Esophagus (tissue), 2 donors: ENCODE measurements around the gene LCN12. TPM values are rescaled to one million over a fixed set of nuclear protein-coding genes. Genes with fewer than 3 reads are reported as not detected.

Experiments
- H3K27ac ChIP-seq, 2 donors: one replicate each; pipeline ENCODE4 v1.5.1; 2013; ENCODE audit warnings: low read depth in 2 of 2, mild to moderate bottlenecking in 2 of 2, inconsistent platforms in 1 of 2, low read length in 1 of 2, moderate library complexity in 1 of 2
- H3K27me3 ChIP-seq, 2 donors: one replicate each; pipeline ENCODE4 v1.6.1; 2013; ENCODE audit warnings: low read length in 2 of 2, control low read depth in 1 of 2, mild to moderate bottlenecking in 1 of 2; ENCODE audit not compliant: insufficient read depth in 2 of 2, control insufficient read depth in 1 of 2
- H3K36me3 ChIP-seq, 2 donors: one replicate each; pipeline ENCODE4 v1.6.1; 2013; ENCODE audit warnings: low read length in 1 of 2; ENCODE audit not compliant: control insufficient read depth in 2 of 2, insufficient read depth in 2 of 2
- H3K4me1 ChIP-seq, 2 donors: one replicate each; pipeline ENCODE4 v1.6.1; 2013; ENCODE audit warnings: low read length in 1 of 2; ENCODE audit not compliant: control insufficient read depth in 2 of 2, insufficient read depth in 2 of 2
- H3K4me3 ChIP-seq, 2 donors: one replicate each; pipeline ENCODE4 v1.5.1; 2013; ENCODE audit warnings: low read length in 2 of 2, mild to moderate bottlenecking in 2 of 2, low read depth in 1 of 2, moderate library complexity in 1 of 2
- H3K9me3 ChIP-seq, 2 donors: one replicate each; pipeline ENCODE4 v1.6.1; 2013; ENCODE audit warnings: mild to moderate bottlenecking in 2 of 2, low read depth in 1 of 2, low read length in 1 of 2, moderate library complexity in 1 of 2; ENCODE audit not compliant: control insufficient read depth in 2 of 2, insufficient read depth in 1 of 2
- WGBS, 2 donors: extraction: QIAGEN DNeasy Blood & Tissue Kit; methylation state at CpG; one replicate each; pipeline ENCODE4 v1.1.7; 2013; 5-methylcytosine and 5-hydroxymethylcytosine counted together
- polyA plus RNA-seq, 2 donors: library from polyadenylated mRNA; stranded (reverse); fragments of 200-250 nt; gene quantifications; one replicate each; pipeline ENCODE4 v1.2.3, GENCODE V29; 2013
- donor health status: healthy with polysubstance abuse.
- donor health status: Bipolar disorder and iron deficiency.

Gene LCN12
- polyA plus RNA-seq, 2 donors: 0.24 to 0.77 TPM

GRCh38 chr9:136916330-136917184 is 35.5 kb upstream of the LCN12 start:
- H3K4me1 ChIP-seq: no peaks in the 10 kb centered on the region
- no peaks in the 10 kb centered on the region for H3K9me3 ChIP-seq
- WGBS, 2 donors: 91 to 92% methylated on average over 32 of the region's 32 CpGs
- no peak overlapping the region for H3K27ac ChIP-seq
- H3K36me3 ChIP-seq: peaks cover 2 to 60% of the 10 kb centered on the region in 2 donors
- H3K27me3 ChIP-seq: no peaks in the 10 kb centered on the region
- no peak overlapping the region for H3K4me3 ChIP-seq

DNA sequence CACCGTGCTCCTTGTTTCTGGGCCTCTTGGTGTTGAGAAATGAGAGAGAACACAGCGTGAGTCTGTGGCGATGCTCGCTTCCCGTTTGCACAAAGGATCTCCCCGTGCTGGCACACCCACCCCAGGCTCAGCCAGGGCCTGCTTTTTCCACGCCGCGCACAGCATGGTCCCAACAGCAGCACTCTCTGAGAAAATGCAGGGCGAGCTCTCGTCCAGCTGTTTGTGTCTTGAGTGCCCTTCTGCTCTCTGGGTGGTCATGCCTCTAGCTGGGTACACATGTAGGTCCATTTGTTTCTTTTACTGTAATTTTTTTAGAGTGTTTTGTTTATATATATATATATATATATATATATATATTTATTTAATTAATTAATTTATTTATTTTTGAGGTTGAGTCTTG is 34.2 kb upstream of the LCN12 start:
- 84 to 86% methylated on average over 11 of the region's 11 CpGs for WGBS, 2 donors
- no peak overlapping the region for H3K27ac ChIP-seq
- no peaks in the 10 kb centered on the region for H3K9me3 ChIP-seq
- H3K4me3 ChIP-seq: no peak overlapping the region
- peaks cover 2 to 71% of the 10 kb centered on the region in 2 donors for H3K36me3 ChIP-seq
- no peaks in the 10 kb centered on the region for H3K27me3 ChIP-seq
- H3K4me1 ChIP-seq: no peaks in the 10 kb centered on the region

DNA sequence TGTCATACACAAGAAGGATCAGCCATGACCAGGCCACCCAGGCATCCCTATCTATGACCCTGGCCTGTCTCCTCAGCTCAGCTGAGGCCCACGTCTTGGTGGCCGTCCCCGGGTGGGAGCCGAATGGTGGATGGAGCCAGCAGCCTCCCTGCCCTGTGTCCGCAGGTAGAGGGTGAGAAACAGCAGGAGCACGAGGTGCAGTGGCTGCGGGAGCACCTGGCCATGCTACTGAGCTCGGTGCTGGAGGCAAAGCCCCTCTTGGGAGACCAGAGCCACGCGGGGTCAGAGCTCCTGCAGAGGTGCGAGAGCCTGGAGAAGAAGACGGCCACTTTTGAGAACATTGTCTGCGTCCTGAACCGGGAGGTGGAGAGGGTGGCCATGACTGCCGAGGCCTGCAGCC is 32.0 kb upstream of the LCN12 start:
- Histone ChIP-seq H3K36me3 (peaks cover 2 to 67% of the 10 kb centered on the region in 2 donors), H3K9me3 (no peaks in the 10 kb centered on the region), H3K27ac (no peak overlapping the region), H3K4me3 (no peak overlapping the region), H3K4me1 (no peaks in the 10 kb centered on the region), H3K27me3 (no peaks in the 10 kb centered on the region)
- WGBS, 2 donors: 97 to 98% methylated on average over 15 of the region's 15 CpGs

DNA sequence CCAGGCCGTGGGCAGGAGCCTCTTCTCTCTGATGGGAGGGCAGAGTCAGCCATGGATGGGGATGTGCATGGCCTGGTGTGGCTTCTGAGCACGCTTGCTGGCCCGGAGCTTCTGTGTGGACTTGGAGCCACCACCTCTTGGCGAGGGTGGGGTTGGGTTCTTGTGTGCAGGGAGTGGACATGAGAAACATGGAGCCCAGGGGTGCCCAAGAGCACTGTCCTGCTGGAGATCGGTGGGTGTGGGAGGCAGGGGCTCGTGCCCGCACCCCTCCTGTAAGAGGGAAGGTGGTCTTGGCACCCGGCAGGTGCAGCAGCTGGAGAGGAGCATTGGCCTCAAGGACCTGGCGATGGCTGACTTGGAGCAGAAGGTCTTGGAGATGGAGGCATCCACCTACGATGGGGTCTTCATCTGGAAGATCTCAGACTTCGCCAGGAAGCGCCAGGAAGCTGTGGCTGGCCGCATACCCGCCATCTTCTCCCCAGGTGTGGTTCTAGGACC is 31.3 kb upstream of the LCN12 start:
- no peaks in the 10 kb centered on the region for H3K4me1 ChIP-seq
- peaks cover 2 to 67% of the 10 kb centered on the region in 2 donors for H3K36me3 ChIP-seq
- H3K27me3 ChIP-seq: no peaks in the 10 kb centered on the region
- H3K4me3 ChIP-seq: no peak overlapping the region
- no peaks in the 10 kb centered on the region for H3K9me3 ChIP-seq
- H3K27ac ChIP-seq: no peak overlapping the region
- 90 to 97% methylated on average over 14 of the region's 14 CpGs for WGBS, 2 donors

DNA sequence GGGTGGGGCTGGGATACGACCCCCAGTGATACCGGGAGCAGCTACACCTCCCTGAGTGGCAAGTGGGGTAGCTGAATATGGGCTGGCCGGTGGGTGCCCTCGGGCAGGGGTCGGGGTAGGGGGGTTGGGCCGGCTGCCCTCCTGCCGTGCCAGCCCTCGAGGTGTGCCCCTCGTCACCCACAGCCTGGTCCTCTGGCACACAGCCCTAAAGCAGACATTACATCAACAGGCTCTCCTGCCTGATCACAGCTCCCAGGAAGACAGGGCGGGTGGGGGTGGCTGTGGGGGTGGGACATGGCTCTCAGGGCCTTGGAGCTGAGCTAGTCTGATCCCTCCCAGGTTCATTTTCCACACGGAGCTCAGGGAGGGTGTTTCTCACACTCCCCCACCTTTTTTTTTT is 30.8 kb upstream of the LCN12 start:
- Histone ChIP-seq H3K4me3 (no peak overlapping the region), H3K27ac (no peak overlapping the region), H3K36me3 (peaks cover 7 to 67% of the 10 kb centered on the region in 2 donors), H3K4me1 (no peaks in the 10 kb centered on the region), H3K27me3 (no peaks in the 10 kb centered on the region), H3K9me3 (no peaks in the 10 kb centered on the region)
- WGBS, 2 donors: 88 to 90% methylated on average over 10 to 11 of the region's 11 CpGs

GRCh38 chr9:136921718-136922117 is 30.4 kb upstream of the LCN12 start:
- 74 to 79% methylated on average over 10 of the region's 10 CpGs for WGBS, 2 donors
- Histone ChIP-seq H3K36me3 (peaks cover 7 to 63% of the 10 kb centered on the region in 2 donors), H3K27ac (no peak overlapping the region), H3K4me1 (no peaks in the 10 kb centered on the region), H3K27me3 (no peaks in the 10 kb centered on the region), H3K9me3 (no peaks in the 10 kb centered on the region), H3K4me3 (no peak overlapping the region)

- H3K4me3 ChIP-seq: no peak overlapping the region
- no peak overlapping the region for H3K27ac ChIP-seq
- no peaks in the 10 kb centered on the region for H3K4me1 ChIP-seq
- no peaks in the 10 kb centered on the region for H3K27me3 ChIP-seq
- no peaks in the 10 kb centered on the region for H3K9me3 ChIP-seq
- H3K36me3 ChIP-seq: peaks cover 7 to 56% of the 10 kb centered on the region in 2 donors
- WGBS, 2 donors: 84 to 85% methylated on average over 19 of the region's 19 CpGs
These were observed 29.5 kb upstream of the LCN12 start for GRCh38 chr9:136922540-136922939.

GRCh38 chr9:136923881-136924280 is 28.2 kb upstream of the LCN12 start:
- no peaks in the 10 kb centered on the region for H3K9me3 ChIP-seq
- 95 to 97% methylated on average over 19 of the region's 19 CpGs for WGBS, 2 donors
- peaks cover 7 to 53% of the 10 kb centered on the region in 2 donors for H3K36me3 ChIP-seq
- H3K27ac ChIP-seq: no peak overlapping the region
- H3K4me3 ChIP-seq: no peak overlapping the region
- H3K27me3 ChIP-seq: no peaks in the 10 kb centered on the region
- H3K4me1 ChIP-seq: no peaks in the 10 kb centered on the region

GRCh38 chr9:136925414-136926153 is 26.5 kb upstream of the LCN12 start:
- Histone ChIP-seq H3K4me3 (no peak overlapping the region), H3K36me3 (peaks cover 7 to 41% of the 10 kb centered on the region in 2 donors), H3K27me3 (no peaks in the 10 kb centered on the region), H3K27ac (peak overlapping the region in 1 of 2 donors; percentile 14), H3K4me1 (no peaks in the 10 kb centered on the region), H3K9me3 (no peaks in the 10 kb centered on the region)
- 78 to 79% methylated on average over 31 to 33 of the region's 33 CpGs for WGBS, 2 donors
